Activated T-cell treated with anti-CD3 and anti-CD28 coated beads, Interleukin-2, amount 50 U/mL, for 4 hours (primary cell): ENCODE results near the gene PDIA6. TPM values are rescaled to one million over a fixed set of nuclear protein-coding genes. Genes with fewer than 3 reads are reported as not detected.
"Not testable (repeated sequence)": the region's sequence is repeated elsewhere in the genome, so short reads cannot be mapped to it uniquely, and the experiment has no call there.

Experiments used
- ATAC-seq, 2 donors: fragments of 200-7000 bp; cut with Tn5 transposase; one replicate each; pipeline ENCODE4 v1.10.0; 2021
- DNase-seq: peaks from one replicate; pipeline ENCODE4 v3.0.0-alpha.2; 2020
- H3K27me3 Mint-ChIP-seq: one replicate; pipeline ENCODE4 v1.8.0; 2021; ENCODE audit warnings: low read depth, mixed read lengths
- H3K36me3 Mint-ChIP-seq: one replicate; pipeline ENCODE4 v1.8.0; 2022; ENCODE audit warnings: mixed read lengths; ENCODE audit not compliant: insufficient read depth
- H3K4me1 Mint-ChIP-seq: one replicate; pipeline ENCODE4 v1.8.0; 2021; ENCODE audit warnings: low read depth, mixed read lengths
- H3K4me3 Mint-ChIP-seq: one replicate; pipeline ENCODE4 v1.8.0; 2021; ENCODE audit warnings: mild to moderate bottlenecking, moderate library complexity, mixed read lengths
- H3K9me3 Mint-ChIP-seq: one replicate; pipeline ENCODE4 v1.8.0; 2021; ENCODE audit warnings: mixed read lengths
- total RNA-seq, 3 donors: library from RNA; stranded (reverse); gene quantifications; one replicate each; pipeline ENCODE4 v1.2.1, GENCODE V29; 2021

PDIA6 gene
- total RNA-seq, 3 donors from 2014 or later, result 169 to 241 (median 175) TPM

- no peak for DNase-seq
- H3K4me1 Mint-ChIP-seq, result no peaks in the 10 kb centered on the region
- no peaks in the 10 kb centered on the region for H3K9me3 Mint-ChIP-seq
- peaks cover 28% of the 10 kb centered on the region for H3K27me3 Mint-ChIP-seq
- H3K36me3 Mint-ChIP-seq, result no peaks in the 10 kb centered on the region
- H3K4me3 Mint-ChIP-seq, result no peak overlapping the region
- ATAC-seq, result no peak
Measured at GRCh38 chr2:10826026-10826425, 13.4 kb upstream of the PDIA6 start.

DNA sequence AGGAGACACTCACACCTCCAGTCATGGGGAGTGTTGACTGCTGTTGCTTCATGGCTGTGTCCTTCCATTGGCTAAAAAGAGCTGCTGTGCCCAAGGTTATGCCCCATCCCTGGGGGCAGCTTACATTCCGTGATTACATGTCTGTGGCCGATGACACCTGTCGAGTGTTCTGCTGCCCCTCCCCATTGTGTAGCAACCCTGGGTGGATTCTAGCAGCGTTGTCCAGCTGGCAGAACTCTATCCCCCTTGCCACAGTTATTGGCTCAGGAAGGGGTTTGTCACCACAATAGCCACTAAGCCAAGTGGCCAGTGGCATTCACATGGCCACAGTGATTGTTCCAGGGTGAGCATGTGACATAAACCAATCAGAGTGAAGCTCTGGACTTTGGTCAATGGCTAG is 11.6 kb upstream of the PDIA6 start:
- Mint-ChIP-seq H3K36me3 (no peaks in the 10 kb centered on the region), H3K27me3 (peaks cover 39% of the 10 kb centered on the region), H3K4me1 (no peaks in the 10 kb centered on the region), H3K9me3 (no peaks in the 10 kb centered on the region), H3K4me3 (no peak overlapping the region)
- ATAC-seq (no peak), DNase-seq (no peak)

- ATAC-seq (no peak), DNase-seq (no peak)
- Mint-ChIP-seq H3K4me3 (no peak overlapping the region), H3K9me3 (no peaks in the 10 kb centered on the region), H3K36me3 (no peaks in the 10 kb centered on the region), H3K27me3 (peaks cover 33% of the 10 kb centered on the region), H3K4me1 (no peaks in the 10 kb centered on the region)
Measured at GRCh38 chr2:10820978-10821695, 8.6 kb upstream of the PDIA6 start.

GRCh38 chr2:10820562-10820961 is 8.0 kb upstream of the PDIA6 start:
- Mint-ChIP-seq H3K4me3 (no peak overlapping the region), H3K4me1 (no peaks in the 10 kb centered on the region), H3K9me3 (no peaks in the 10 kb centered on the region), H3K27me3 (peaks cover 28% of the 10 kb centered on the region), H3K36me3 (no peaks in the 10 kb centered on the region)
- no peak for DNase-seq
- ATAC-seq, result no peak

DNA sequence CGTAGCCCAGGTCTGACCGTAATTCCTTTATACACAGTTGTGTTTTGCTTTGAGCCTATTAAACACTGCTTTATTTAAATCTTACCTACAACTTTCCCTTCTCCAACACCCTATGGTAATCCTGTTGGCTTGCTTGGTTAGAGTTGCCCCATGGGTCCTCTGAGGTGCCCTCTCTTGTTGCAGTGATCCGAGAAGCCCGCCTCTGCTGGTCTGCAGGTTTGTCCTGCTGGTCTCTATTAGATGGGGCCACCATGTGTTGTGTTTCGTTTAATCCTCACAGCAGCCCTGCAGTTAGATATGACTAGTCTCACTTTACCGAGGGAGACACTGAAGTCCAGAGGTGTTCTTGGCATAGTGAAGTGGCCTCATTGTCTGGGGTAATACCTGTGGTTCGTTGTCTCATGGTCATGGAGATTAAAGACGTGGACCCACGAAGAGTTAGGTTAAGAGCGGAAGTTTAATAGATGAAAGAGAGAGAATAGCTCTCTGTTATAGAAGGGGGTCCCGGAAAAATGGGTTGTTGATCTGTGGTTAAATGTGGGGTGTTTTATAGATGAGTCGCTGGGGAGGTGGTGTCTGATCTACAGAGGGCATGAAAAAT is 7.2 kb upstream of the PDIA6 start:
- ATAC-seq (no peak), DNase-seq (no peak)
- Mint-ChIP-seq H3K9me3 (no peaks in the 10 kb centered on the region), H3K36me3 (no peaks in the 10 kb centered on the region), H3K4me3 (no peak overlapping the region), H3K4me1 (no peaks in the 10 kb centered on the region), H3K27me3 (peaks cover 23% of the 10 kb centered on the region)

DNA sequence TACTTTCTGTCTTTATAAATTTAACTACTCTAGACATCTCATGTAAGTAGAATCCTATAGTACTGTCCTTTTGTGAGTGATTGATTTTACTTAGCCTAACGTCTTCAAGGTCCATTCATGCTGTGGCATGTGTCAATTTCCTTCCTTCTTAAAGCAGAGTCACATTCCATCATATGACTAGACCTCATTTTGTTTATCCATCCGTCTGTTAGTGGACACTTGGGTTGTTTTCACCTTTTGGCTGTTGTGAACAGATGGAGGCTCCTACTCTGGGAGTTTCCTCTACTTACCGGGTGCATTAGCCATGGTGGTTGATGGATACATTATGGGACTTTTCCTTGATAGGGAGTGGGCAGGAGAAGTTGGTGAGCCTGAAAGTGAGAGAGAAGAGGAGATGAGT is 6.4 kb upstream of the PDIA6 start:
- no peak overlapping the region for H3K4me3 Mint-ChIP-seq
- peaks cover 23% of the 10 kb centered on the region for H3K27me3 Mint-ChIP-seq
- H3K36me3 Mint-ChIP-seq, result no peaks in the 10 kb centered on the region
- no peaks in the 10 kb centered on the region for H3K4me1 Mint-ChIP-seq
- no peak for ATAC-seq
- no peaks in the 10 kb centered on the region for H3K9me3 Mint-ChIP-seq
- DNase-seq, result no peak

DNA sequence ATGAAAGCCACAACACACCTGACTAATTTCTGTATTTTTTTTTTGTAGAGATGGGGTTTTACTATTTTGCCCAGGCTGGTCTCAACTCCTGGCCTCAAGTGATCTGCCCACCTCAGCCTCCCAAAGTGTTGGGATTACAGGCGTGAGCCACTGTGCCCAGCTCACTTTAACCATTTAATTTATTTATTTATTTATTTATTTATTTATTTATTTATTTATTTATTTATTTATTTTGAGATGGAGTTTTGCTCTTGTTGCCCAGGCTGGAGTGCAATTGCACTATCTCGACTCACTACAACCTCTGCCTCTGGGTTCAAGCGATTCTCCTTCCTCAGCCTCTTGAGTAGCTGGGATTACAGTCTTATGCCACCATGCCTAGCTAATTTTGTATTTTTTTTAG is 5.7 kb upstream of the PDIA6 start:
- H3K4me1 Mint-ChIP-seq, ATAC-seq, H3K4me3 Mint-ChIP-seq, H3K9me3 Mint-ChIP-seq, H3K36me3 Mint-ChIP-seq, DNase-seq: not testable (repeated sequence)
- H3K27me3 Mint-ChIP-seq, result peaks cover 23% of the 10 kb centered on the region

DNA sequence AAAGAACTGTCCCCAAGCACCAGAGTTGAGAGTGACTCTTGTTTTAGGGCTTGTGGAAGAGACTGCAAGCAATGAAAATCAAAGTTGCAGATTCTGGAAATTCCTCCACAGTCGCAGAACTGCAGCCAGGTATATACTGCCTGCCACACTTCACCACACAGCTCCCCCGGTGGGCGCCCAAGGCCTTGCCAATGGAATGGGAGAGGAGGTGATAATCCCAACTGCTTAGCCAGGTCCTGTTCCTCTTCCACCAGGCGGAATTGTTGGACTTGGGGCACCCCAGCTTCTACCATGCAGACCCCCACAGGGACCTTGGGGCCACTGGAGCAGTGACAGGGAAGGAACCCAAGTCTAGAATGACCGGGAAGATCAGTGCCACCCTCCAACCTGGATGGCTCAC is 4.8 kb upstream of the PDIA6 start:
- H3K4me1 Mint-ChIP-seq, result no peaks in the 10 kb centered on the region
- no peaks in the 10 kb centered on the region for H3K9me3 Mint-ChIP-seq
- no peak for ATAC-seq
- no peaks in the 10 kb centered on the region for H3K36me3 Mint-ChIP-seq
- no peak overlapping the region for H3K4me3 Mint-ChIP-seq
- peaks cover 20% of the 10 kb centered on the region for H3K27me3 Mint-ChIP-seq
- DNase-seq, result no peak

DNA sequence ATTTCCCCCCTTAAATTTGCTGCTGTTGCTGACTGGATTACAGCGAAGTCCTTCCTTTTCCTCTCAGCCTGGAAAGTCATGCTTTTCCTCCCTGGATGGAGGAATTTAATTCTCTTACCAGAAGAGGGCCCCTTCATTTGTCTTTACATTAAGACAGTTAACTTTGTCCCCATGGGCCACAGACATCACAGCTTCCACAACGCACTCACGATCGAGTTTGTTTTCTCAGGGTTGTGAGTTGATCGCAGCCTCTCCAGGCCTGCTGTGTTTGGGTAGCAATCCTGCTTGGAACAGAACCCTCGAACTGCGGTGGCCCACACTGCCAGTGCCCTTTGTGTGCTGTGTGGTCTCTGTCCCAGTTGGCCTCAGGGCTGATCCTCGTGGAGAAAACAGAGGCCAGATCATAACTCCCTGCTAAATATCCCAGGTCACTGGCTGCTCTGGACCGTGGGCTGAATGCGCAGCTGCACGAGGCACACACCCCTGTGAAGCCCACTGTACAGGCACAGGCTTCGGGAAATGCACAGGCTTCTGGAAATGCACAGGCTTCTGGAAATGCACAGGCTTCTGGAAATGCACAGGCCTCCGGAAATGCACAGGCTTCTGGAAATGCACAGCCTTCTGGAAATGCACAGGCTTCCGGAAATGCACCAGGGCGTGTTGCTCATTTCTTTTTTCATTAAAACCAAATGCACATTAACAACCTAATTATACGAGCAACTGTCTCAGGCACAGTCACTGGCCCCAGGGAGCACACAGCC is 2.2 kb upstream of the PDIA6 start:
- Mint-ChIP-seq H3K27me3 (peaks cover 5% of the 10 kb centered on the region), H3K4me3 (no peak overlapping the region), H3K36me3 (peaks cover 4% of the 10 kb centered on the region), H3K4me1 (peaks cover 18% of the 10 kb centered on the region), H3K9me3 (no peaks in the 10 kb centered on the region)
- DNase-seq, result no peak
- no peak for ATAC-seq

DNA sequence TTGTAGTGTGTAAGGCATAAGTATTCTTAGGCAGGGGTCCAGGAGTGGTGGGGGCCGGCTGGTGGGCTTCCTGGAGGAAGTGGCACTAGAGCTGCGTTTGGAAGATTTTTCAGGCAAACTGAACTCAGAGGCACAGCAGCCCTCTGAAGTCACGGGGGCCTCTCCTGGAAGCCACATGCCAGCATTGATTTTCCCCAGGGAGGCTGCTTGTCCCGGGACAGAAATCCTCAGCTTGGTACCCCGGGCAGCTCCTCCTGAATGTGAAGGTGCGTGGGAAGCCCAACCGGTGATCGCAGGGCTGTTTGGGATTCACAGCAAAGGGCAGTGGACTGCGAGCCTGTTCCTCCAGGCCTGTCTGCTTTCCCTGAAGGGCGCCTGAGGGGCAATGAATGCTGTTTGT is 1.6 kb upstream of the PDIA6 start:
- DNase-seq (no peak), ATAC-seq (no peak)
- Mint-ChIP-seq H3K4me1 (peaks cover 21% of the 10 kb centered on the region), H3K4me3 (peak overlapping the region; percentile 31), H3K27me3 (peaks cover 2% of the 10 kb centered on the region), H3K9me3 (no peaks in the 10 kb centered on the region), H3K36me3 (peaks cover 6% of the 10 kb centered on the region)

- ATAC-seq, H3K9me3 Mint-ChIP-seq, H3K27me3 Mint-ChIP-seq, H3K36me3 Mint-ChIP-seq, DNase-seq: not testable (repeated sequence)
- Mint-ChIP-seq H3K4me3 (peak overlapping the region; percentile 78), H3K4me1 (peaks cover 27% of the 10 kb centered on the region)
Measured at GRCh38 chr2:10813163-10814138, 866 bp upstream of the PDIA6 start.

GRCh38 chr2:10811517-10811916 is 1.1 kb downstream of the PDIA6 start:
- DNase-seq (no peak), ATAC-seq (no peak)
- no peaks in the 10 kb centered on the region for H3K9me3 Mint-ChIP-seq
- H3K4me1 Mint-ChIP-seq, result peaks cover 38% of the 10 kb centered on the region
- H3K27me3 Mint-ChIP-seq, result no peaks in the 10 kb centered on the region
- H3K4me3 Mint-ChIP-seq, result peak overlapping the region; percentile 95
- H3K36me3 Mint-ChIP-seq, result peaks cover 10% of the 10 kb centered on the region

DNA sequence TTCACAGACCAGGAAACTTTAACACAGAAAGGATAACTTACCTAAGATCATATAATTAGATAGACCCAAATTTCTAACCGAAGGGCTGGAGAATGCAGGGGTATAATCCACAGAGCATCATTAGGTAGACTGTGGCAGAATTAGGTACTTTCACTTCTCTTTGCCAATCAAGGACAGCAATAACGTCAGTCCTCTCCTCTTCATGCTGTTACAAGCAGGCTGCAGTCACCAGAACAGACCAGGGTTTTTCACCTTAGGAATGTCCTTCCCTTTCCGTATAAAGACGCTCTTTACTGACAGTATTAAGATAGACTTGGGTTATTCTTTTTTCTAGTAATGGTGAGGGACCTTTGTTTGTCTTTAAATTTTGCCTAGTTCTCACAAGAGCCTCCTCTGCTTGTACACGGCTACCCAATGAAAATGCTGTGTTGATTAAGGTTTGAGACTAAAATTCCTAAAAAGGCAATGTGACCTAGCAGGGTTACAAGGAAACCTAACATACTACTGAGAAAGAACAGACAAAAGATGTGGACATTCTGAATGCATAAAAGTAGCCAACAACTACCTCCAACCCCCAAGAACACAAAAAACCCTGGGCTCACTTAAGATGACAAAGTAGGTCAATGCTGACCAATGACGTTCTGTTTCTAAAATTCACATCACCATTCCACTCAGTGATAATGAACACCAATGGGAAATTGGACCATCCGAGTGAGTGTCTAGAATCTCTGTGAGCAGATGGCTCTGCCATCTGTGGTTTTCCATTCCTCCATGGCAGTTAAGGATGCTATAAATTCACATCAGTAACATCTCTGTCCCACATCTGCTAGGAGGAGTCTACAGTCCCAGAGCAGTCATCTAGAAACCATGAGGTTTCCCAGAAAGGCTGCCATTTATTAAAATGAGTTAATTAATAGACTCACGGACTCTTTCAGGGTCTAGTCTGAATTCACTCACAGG is 2.1 kb downstream of the PDIA6 start:
- peaks cover 10% of the 10 kb centered on the region for H3K36me3 Mint-ChIP-seq
- peaks cover 38% of the 10 kb centered on the region for H3K4me1 Mint-ChIP-seq
- no peaks in the 10 kb centered on the region for H3K9me3 Mint-ChIP-seq
- no peak for ATAC-seq
- H3K27me3 Mint-ChIP-seq, result no peaks in the 10 kb centered on the region
- DNase-seq, result no peak
- peak overlapping the region; percentile 95 for H3K4me3 Mint-ChIP-seq
